GM21360 (cell line): ENCODE measurements around the gene OR52L1.

Source experiments
- ATAC-seq: cut with Tn5 transposase; IDR thresholded peaks from one replicate; pipeline ENCODE4 v1.9.1; 2021; ENCODE audit warnings: mild to moderate bottlenecking, moderate library complexity; ENCODE audit not compliant: unreplicated experiment

OR52L1 gene

GRCh38 chr11:5941951-5942350, 44.8 kb downstream of the OR52L1 start, which contains the start of gene OR56A3:
Gene OR56A3, plus strand, starts transcription at chr11:5942251. Its CDS starts 5,096 bp downstream, at chr11:5947347.
- no peak for ATAC-seq

- ATAC-seq, result no peak
Observed at GRCh38 chr11:5940748-5941147, 46.0 kb downstream of the OR52L1 start.

DNA sequence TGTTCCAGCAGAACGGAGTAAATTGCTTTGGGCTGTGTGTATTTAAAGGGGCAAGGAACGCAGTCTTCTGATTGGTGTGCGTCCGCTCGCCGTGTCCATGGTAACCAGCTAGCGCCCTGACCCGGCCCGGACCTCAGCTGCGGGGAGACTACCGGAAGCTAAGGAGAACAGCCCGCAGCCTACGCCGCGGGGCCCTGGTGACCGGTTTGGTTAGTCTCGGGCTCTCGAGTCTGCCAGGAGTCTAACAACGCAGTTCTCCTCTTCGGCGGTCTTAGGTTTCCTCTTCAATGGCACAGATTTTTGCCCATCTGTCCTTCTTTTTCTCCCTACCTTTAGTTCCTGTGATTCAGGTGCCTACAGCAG, 48.2 kb downstream of the OR52L1 start:
- ATAC-seq, result no peak

DNA sequence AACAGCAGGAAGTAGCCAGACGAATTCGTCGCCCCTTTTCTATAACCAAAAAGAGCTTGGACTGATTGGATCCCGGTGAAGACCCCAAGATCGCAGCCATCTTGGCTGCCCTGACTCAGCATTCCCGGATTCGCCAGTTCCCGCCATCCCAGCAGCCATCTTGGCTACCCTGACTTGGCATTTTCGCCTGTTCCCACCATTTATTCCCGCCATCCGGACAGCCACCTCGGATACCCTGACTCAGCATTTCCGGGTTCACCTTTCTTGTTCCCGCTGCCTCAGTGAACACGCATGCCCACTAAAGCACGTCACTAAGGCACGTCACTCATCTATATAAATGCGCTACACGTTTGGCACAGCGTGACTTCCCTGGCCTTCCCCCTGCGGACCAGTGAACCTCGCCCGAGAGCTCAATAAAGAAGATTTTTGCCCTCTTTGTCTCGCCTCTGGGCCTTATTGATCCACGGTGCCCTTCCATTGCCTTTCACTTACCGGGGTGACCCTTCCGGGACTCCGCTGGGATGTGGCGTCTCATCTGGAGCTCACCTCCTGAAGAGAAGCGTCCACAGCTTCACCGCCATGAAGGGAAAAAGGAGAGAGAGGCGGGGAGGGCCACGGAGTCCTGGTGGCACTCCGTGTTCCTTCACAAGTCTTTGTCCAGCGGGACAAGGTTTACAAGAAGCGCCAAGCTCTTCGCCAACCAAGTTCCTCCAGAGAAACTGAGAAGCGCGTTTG, 48.8 kb downstream of the OR52L1 start:
- ATAC-seq, result no peak
